ENCODE data around the gene NDUFB10.

- TF ChIP-seq GATA2 (IDR thresholded peaks at IDR 0.05; ENCODE audit: low read depth, low read length) (no peak), GATA3 (IDR thresholded peaks at IDR 0.05; ENCODE audit: low read depth, low read length) (no peak)
Measured at GRCh38 chr16:2009791-2010510, 50.6 kb downstream of the NDUFB10 start, which contains the start of gene ZNF598.
